Activated naive CD8-positive, alpha-beta T cell treated with anti-CD3 and anti-CD28 coated beads, Interleukin-2, amount 50 U/mL, for 24 hours (primary cell): ENCODE results near the gene AGAP3.
A peak's percentile ranks its signal among the peaks of the same experiment; 100 is the strongest.

Source experiments
- ATAC-seq: fragments of 150-1000 bp; cut with Tn5 transposase; one replicate; pipeline ENCODE4 v1.10.0; 2021
- DNase-seq: peaks from one replicate; pipeline ENCODE4 v3.0.0; 2021
- H3K27ac Mint-ChIP-seq: one replicate; pipeline ENCODE4 v1.8.0; 2021; ENCODE audit warnings: mild to moderate bottlenecking, mixed read lengths
- H3K27me3 Mint-ChIP-seq: one replicate; pipeline ENCODE4 v1.8.0; 2021; ENCODE audit warnings: mixed read lengths
- H3K36me3 Mint-ChIP-seq: one replicate; pipeline ENCODE4 v1.8.0; 2021; ENCODE audit warnings: low read depth, mixed read lengths
- H3K4me1 Mint-ChIP-seq: one replicate; pipeline ENCODE4 v1.8.0; 2021; ENCODE audit warnings: mixed read lengths
- H3K4me3 Mint-ChIP-seq: one replicate; pipeline ENCODE4 v1.8.0; 2021; ENCODE audit warnings: mild to moderate bottlenecking, moderate library complexity, mixed read lengths
- H3K9me3 Mint-ChIP-seq: one replicate; pipeline ENCODE4 v1.8.0; 2021; ENCODE audit warnings: mixed read lengths

The AGAP3 gene

DNA sequence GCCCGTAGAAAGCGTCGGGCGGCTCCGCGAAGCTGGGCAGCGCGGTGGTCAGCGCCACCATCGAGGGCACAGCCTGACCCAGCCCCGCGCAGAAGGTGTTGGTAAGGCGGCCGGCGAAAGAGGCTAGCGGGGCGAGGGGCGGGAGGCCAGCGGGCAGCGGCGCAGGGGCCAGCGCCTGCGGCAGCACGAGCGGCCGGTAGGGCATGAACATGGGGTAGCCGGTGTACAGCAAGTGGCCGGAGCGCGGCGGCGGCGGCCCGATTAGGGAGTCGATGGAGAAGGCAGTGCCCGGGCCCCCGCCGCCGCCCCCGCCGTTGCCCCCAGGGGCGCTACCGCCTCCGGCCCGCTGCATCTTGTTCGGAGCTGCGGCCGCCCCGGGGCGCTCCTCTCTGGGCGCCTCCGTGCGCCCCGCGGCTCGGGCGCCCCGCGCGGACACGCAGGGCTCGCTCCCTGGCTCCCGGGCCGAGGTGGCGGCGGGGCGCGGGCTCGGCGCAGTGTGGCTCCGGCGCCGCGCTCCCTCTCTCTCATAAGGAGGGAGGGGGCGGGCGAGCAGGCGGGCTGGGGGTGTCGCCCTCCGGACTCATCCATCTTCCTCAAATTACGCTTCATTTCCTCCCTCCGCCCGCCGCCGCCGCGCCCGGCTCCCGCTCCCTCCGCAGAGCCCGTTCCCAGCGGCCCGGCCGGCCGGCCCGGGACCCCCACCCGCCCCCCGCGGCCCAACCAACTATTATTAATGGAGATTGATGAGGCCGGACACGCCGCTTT lies 81.1 kb downstream of the AGAP3 start, which contains the start of gene GBX1:
GBX1 (minus strand) TSS at position 498 of the 765 bp plus-strand sequence; CDS start at position 352, 146 bp downstream.
- peaks cover 47% of the 10 kb centered on the region for H3K27me3 Mint-ChIP-seq
- H3K4me1 Mint-ChIP-seq, result peaks cover 5% of the 10 kb centered on the region
- H3K4me3 Mint-ChIP-seq, result peak within 1 kb of the TSS; percentile 68
- DNase-seq, result peak; percentile 25
- no peak within 1 kb of the TSS for H3K27ac Mint-ChIP-seq
- H3K9me3 Mint-ChIP-seq, result no peaks in the 10 kb centered on the region
- ATAC-seq, result peak; percentile 25
- no peaks in the 10 kb centered on the region for H3K36me3 Mint-ChIP-seq

DNA sequence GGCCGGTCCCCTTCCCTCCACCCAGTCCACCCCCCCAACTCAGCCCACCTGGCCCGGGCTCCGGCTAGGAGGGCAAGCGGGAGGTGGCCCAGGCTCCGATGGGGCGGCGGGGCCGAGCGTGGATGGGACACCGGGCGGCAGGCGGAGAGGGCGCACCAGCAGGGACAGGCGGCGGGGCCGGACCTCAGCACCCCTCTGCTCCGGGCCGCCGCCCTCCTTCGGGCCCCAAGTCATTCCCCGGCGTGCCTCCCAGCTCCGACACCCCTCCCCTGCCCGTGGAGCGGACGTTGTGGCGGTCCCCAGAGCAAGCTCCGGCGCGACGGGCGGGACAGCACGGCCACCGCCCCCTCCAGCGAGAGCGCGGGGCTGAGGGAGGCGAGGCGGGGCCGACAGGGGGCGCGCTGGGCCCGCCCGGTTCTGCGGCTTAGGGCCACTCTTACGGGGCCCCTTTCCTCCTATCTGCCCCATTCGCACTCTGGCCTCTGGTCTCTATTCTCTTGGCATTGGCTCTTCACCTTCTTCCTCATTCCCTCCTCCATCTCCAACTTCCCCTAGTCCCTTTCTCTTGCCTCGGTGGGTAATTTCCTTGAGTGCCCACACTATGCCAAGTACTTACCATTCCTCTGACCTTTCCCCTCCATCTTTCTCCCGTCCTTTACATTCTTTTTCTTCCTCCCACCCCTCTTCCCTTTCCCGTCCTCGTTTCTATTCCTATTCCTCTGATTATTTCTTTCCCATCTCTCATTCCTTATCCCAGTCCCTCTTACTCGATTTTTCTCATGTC lies 81.9 kb downstream of the AGAP3 start:
- H3K9me3 Mint-ChIP-seq, result no peaks in the 10 kb centered on the region
- H3K27ac Mint-ChIP-seq, result no peak overlapping the region
- no peaks in the 10 kb centered on the region for H3K36me3 Mint-ChIP-seq

DNA sequence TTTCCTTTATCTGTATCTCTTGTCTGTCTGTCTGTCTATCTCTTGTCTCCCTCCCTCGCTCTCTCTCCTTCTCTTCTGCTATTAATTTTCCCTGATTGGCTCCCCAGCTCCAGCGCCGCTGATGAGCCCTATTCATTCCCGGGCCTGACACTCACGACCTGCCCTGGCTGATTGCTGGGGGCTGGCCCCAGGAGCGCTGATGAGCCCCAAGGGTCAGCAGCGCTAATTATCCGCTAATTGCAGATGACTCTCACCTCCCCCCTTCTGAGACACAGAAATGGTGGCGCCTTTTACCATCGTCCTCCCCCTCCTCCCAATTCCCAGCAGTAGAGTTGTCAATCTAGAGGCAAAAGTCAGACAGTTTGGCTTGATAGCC lies 82.5 kb downstream of the AGAP3 start:
- Mint-ChIP-seq H3K36me3 (no peaks in the 10 kb centered on the region), H3K27ac (no peak overlapping the region), H3K4me3 (peak overlapping the region; percentile 68), H3K27me3 (peaks cover 60% of the 10 kb centered on the region), H3K9me3 (no peaks in the 10 kb centered on the region), H3K4me1 (peaks cover 7% of the 10 kb centered on the region)
- no peak for DNase-seq
- no peak for ATAC-seq

More for the DNA sequence above, 81.9 kb downstream of the AGAP3 start:
- peak; percentile 82 for ATAC-seq
- peaks cover 54% of the 10 kb centered on the region for H3K27me3 Mint-ChIP-seq
- DNase-seq, result peak; percentile 77
- peak overlapping the region; percentile 68 for H3K4me3 Mint-ChIP-seq
- H3K4me1 Mint-ChIP-seq, result peaks cover 7% of the 10 kb centered on the region

DNA sequence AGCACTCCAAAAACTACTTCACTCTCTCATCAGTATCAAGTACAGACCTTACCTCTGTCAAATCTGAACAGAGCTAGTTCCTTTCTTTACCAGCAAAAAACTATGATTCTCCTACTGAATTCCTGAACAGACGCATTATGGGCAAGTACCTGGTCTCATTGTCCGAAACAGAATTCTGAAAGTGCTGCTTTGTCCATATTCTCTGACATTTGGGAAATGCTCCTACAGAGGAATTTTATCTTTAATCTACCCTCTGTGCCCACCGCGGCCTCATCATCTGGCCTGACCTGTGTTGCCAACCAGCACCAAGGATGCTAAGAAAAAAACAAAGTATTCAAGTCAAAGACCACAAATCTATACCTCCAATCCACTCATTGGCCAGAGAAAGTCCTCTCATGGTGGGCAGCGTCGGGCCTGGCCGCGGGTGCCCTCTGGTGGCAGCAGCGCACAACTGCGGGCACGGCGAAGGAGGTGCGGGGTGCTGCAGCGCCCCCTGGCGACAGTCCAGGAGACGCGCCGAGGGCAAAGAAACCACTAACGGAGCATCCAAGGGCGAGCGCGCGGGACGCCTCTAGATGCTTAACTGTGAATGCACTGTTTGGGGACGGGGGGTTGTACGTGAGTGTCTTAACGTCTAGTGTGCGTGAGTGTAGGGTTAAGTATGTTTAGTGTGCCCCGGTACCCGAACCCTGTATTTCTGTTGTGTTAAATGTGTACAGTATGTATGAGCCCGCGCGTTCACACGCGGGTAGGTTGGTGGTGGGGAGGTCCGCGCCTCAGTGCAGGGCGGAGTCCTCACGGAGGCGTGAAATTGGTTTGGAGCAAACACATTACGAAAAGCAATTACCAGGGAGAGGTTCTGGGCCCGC lies 86.2 kb downstream of the AGAP3 start:
- peaks cover 7% of the 10 kb centered on the region for H3K4me1 Mint-ChIP-seq
- no peak overlapping the region for H3K4me3 Mint-ChIP-seq
- H3K27ac Mint-ChIP-seq, result no peak overlapping the region
- ATAC-seq, result peak; percentile 65
- no peaks in the 10 kb centered on the region for H3K36me3 Mint-ChIP-seq
- H3K27me3 Mint-ChIP-seq, result peaks cover 65% of the 10 kb centered on the region
- DNase-seq, result peak; percentile 84
- H3K9me3 Mint-ChIP-seq, result no peaks in the 10 kb centered on the region

DNA sequence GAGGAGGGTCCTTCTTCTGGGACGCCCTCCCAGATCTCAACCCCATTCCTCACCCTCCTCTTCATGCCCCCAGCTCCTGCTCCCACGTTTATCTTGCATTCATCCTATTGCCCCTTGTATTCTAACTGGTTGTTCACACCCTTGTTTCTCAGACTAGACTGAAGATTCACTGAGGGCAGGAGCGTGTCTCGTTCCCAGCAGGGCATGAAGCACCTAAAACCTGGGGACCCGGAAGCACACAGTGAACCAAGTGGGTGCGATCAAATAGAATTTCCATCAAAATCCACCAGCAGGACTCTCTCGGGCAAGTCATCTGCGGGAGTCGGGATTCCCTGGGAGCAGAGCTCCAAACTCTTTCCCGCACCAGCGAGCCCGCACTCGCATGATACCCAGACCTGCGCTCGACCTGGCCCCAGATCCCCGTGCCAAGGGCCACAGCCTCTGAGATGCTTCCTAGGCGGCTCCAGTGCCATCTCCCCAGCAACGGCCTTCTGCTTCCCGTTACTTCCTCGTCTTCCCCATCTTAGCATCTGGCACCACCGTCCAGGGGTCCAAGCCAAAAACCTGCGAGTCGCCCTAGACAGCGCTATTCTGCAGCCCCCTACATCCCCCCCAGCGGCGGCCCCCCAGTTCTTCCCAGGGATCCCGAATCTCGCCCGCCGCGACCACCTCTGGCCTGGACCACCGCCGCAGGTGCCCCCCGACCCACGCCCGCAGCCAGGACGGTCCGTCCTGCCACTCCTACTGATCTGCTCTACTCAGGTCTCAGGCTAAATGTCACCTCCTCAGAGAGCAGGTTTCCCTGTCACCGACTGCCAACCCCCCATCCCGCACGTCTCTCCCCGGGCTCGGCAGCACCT lies 87.3 kb downstream of the AGAP3 start:
- no peaks in the 10 kb centered on the region for H3K9me3 Mint-ChIP-seq
- peaks cover 4% of the 10 kb centered on the region for H3K4me1 Mint-ChIP-seq
- ATAC-seq (no peak), DNase-seq (no peak)
- no peaks in the 10 kb centered on the region for H3K36me3 Mint-ChIP-seq
- no peak overlapping the region for H3K27ac Mint-ChIP-seq
- H3K4me3 Mint-ChIP-seq, result no peak overlapping the region
- H3K27me3 Mint-ChIP-seq, result peaks cover 59% of the 10 kb centered on the region

DNA sequence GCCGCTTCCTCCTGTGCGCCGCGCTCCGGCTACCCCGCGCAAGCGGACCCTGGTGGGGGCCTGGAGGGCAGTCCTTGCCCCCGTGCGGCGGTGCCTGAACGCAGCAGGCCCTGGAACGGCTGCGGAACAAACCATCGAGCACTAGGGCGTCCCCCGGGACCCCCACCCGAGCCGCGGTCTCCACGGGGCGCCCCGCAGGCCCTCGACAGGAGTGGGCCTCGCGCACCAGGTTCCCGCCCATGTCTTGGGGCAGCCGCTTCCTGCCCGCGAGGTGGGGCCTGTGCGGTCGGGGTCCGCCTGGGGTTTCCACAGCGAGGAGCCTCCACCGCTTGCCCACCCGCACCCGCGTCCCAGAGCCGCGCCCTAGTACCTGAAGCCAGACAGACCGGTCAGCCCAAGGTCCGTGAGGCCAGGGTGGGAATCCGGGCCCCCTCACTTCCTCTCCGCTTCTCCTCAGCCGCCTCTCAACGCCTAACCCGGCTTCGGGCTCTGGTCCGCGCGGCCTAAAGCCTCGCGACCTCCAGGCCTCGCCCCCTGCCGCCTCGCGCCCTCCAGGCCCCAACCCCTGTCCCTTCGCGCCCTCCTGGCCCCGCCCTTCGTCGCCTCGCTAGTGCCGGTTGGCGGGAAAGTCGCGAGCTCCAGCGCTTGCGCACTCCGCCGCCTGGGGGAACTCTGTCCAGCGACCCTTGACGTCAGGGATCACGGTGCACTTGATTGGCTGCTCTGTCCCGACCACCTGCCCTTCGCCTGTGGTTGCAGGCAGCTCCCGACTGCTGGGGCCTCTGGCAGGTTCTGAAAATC lies 88.2 kb downstream of the AGAP3 start:
- H3K4me3 Mint-ChIP-seq, result no peak overlapping the region
- ATAC-seq (no peak), DNase-seq (no peak)
- H3K4me1 Mint-ChIP-seq, result peaks cover 2% of the 10 kb centered on the region
- no peaks in the 10 kb centered on the region for H3K36me3 Mint-ChIP-seq
- H3K27me3 Mint-ChIP-seq, result peaks cover 51% of the 10 kb centered on the region
- H3K27ac Mint-ChIP-seq, result no peak overlapping the region
- H3K9me3 Mint-ChIP-seq, result no peaks in the 10 kb centered on the region

DNA sequence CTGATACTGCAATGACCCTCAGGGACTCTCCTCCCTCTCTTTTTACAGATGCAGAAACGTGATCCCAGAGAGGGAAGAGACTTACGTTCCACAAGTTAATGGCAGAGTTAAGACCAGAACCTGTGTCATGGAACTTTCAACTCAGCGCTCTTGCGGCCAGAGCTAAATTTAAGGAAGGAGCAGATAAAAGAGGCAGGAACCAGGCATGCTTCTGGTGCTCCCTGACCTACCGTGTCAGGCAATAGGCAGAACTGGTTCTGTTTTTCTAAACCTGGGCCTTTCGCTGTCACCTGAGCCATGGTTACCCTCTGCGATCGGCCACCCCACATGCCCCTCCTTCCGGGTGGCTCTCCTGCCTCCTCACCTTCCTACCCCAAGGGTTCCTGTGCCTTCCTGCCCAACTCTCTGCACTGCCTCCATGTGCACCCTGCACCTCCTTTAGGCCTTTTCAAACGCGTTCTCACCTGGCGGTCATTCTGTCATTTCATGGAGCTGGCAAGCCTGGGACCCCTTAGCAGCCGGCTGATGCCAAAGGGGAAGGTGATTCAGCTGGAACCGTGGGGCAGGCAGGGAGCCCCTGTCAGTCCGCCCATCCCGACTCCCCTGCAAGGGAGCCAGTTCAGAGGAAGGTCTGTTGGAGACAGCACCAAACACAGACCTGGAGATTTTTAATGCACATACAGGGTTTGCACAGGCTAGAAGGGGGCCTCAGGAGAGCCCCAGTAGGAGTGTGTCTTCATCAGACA lies 88.9 kb downstream of the AGAP3 start:
- Mint-ChIP-seq H3K4me1 (peaks cover 2% of the 10 kb centered on the region), H3K27ac (no peak overlapping the region), H3K4me3 (no peak overlapping the region), H3K36me3 (no peaks in the 10 kb centered on the region), H3K27me3 (peaks cover 43% of the 10 kb centered on the region), H3K9me3 (no peaks in the 10 kb centered on the region)
- ATAC-seq (no peak), DNase-seq (no peak)

DNA sequence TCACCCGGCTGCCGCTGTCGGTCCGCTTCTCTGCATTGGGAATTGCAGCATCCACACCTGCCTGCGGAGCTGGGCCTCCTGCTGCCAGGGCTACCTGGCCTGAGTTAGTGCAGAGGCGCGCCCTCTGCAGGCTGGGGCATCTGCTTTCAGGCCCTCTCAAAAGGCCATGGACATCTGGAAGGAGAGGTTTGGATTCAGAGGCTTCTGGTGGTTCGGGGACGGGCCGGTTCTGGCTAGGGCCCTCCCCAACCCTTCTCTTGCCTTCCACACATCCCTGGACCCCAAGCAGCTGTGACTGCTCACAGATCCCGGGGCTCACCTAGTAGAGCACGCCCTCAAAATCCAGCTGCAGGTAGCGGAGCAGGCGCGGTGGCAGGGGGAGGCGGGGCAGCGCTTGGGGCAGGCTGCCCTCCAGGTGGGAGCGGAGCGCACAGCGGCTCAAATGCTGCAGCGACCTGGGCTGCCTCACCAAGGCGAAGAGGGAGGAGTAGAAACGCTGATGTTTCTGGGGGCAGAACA lies 89.6 kb downstream of the AGAP3 start:
- no peak overlapping the region for H3K27ac Mint-ChIP-seq
- H3K4me1 Mint-ChIP-seq, result peaks cover 2% of the 10 kb centered on the region
- H3K36me3 Mint-ChIP-seq, result no peaks in the 10 kb centered on the region
- no peak for DNase-seq
- peaks cover 39% of the 10 kb centered on the region for H3K27me3 Mint-ChIP-seq
- no peaks in the 10 kb centered on the region for H3K9me3 Mint-ChIP-seq
- no peak overlapping the region for H3K4me3 Mint-ChIP-seq
- no peak for ATAC-seq

DNA sequence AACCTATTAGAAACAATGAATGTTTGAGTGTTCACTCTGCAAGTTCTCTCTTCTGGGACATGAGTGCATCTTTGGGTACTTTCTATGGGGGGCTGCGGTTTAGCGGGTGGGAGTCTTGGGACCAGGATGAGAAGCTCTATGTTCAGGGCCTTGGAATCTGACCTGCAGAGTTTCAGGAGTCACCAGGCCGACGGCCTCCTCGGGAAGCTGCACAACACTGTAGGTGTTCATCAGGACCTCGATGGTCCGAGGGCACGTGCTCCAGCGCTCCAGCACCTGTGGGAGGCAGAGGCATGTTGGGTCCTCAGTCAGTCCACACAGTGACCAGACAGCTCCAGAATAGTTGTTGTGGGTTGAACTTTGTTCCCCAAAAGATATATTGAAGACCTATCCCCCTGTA lies 90.1 kb downstream of the AGAP3 start:
- Mint-ChIP-seq H3K4me3 (no peak overlapping the region), H3K27me3 (peaks cover 33% of the 10 kb centered on the region), H3K4me1 (peaks cover 2% of the 10 kb centered on the region), H3K27ac (no peak overlapping the region), H3K9me3 (no peaks in the 10 kb centered on the region), H3K36me3 (no peaks in the 10 kb centered on the region)
- ATAC-seq (no peak), DNase-seq (no peak)

DNA sequence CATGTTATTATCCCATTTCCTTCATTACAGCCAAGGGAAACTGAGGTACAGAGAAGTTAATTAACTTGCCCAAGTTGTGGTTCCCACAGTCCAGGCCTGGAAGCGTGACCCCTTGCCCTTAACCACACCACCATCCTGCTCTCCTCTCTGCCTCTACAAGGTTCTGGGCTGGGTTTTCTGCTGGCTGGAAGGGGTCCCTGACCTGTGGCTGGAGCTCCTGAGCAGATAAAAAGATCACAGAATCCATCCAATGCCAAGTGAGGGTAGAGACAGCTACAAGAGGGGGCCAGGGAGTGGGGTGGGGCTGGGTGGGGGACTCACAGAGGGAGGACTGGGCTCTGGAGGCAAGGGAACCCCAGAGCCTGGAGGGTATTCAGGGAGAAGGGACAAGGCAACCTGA lies 91.0 kb downstream of the AGAP3 start:
- DNase-seq (no peak), ATAC-seq (no peak)
- Mint-ChIP-seq H3K27ac (no peak overlapping the region), H3K27me3 (peaks cover 26% of the 10 kb centered on the region), H3K36me3 (no peaks in the 10 kb centered on the region), H3K9me3 (no peaks in the 10 kb centered on the region), H3K4me1 (peaks cover 2% of the 10 kb centered on the region), H3K4me3 (no peak overlapping the region)

DNA sequence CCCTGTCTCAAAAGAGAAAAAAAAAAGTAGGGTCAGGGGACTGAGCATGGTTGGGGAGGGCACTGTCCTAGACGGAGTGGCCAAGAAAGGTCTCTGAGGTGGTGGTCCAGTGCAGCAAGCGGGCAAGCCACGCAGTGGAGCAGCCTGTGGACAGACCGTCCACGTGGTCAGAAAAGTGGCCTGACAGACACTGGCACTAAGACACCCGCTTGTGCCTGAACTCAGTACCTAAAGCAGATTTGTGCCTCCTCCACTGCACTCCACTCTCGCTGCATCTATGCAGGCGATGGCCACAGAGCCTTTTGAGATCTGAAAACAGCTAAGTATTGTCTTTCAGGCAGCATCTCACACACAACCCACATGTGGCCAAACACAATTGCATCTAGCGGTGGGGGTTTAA lies 92.0 kb downstream of the AGAP3 start:
- H3K4me3 Mint-ChIP-seq, result no peak overlapping the region
- H3K27me3 Mint-ChIP-seq, result peaks cover 18% of the 10 kb centered on the region
- ATAC-seq (no peak), DNase-seq (no peak)
- H3K4me1 Mint-ChIP-seq, result no peaks in the 10 kb centered on the region
- no peaks in the 10 kb centered on the region for H3K9me3 Mint-ChIP-seq
- H3K27ac Mint-ChIP-seq, result no peak overlapping the region
- H3K36me3 Mint-ChIP-seq, result no peaks in the 10 kb centered on the region

DNA sequence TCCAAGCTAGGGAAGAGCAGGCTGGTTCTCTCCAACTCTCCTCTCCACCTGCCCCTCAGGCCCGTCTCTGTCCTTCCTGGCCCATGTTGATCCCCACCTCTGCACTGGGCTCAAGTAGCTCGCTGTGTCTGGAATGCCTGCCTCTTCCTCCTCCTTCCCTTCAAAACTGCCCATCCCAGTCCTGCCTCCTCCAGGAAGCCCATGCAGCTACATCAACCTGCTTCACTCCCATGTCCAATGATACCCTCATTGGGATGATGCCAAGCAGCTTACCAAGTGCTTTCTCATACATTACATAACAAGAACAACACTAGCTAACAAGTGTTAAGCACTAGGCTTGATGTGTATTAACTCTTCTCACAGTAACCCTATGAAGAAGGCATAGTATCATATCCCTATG lies 92.6 kb downstream of the AGAP3 start:
- no peak for ATAC-seq
- Mint-ChIP-seq H3K9me3 (no peaks in the 10 kb centered on the region), H3K27ac (no peak overlapping the region), H3K27me3 (peaks cover 13% of the 10 kb centered on the region), H3K36me3 (no peaks in the 10 kb centered on the region), H3K4me1 (no peaks in the 10 kb centered on the region), H3K4me3 (no peak overlapping the region)
- no peak for DNase-seq
